Bronchial epithelial cell (primary cell): ENCODE results near the gene MAGI2. TPM values are rescaled to one million over a fixed set of nuclear protein-coding genes. Genes with fewer than 3 reads are reported as not detected.

Experiments used
- DNase-seq: peaks from one replicate; pipeline ENCODE4 v3.0.0-alpha.2; 2010; ENCODE audit warnings: low read depth
- FAIRE-seq: peaks from 2 replicates; lab custom pipeline; 2011; peaks lifted over from hg19 to GRCh38; lab: Jason Lieb, UNC
- H3K27me3 ChIP-seq: 2 replicates; pipeline ENCODE4 v1.5.1; 2011; ENCODE audit warnings: low read length; ENCODE audit not compliant: control insufficient read depth, insufficient read depth
- H3K36me3 ChIP-seq: 2 replicates; pipeline ENCODE4 v1.5.1; 2011; ENCODE audit warnings: low read length; ENCODE audit not compliant: control insufficient read depth, insufficient read depth
- H3K4me3 ChIP-seq: 2 replicates; pipeline ENCODE4 v1.5.1; 2011; ENCODE audit warnings: mild to moderate bottlenecking, low read depth, low read length, control low read depth
- total RNA-seq: library from RNA; depleted of rRNA; stranded (reverse); fragments of >200 nt; gene quantifications from 2 replicates; pipeline ENCODE4 v1.2.1, GENCODE V29; 2014
- TF ChIP-seq, protein P1 (sequence below): IDR thresholded peaks from 2 replicates; pipeline ENCODE4 v1.5.1; 2011; ENCODE audit warnings: mild to moderate bottlenecking, moderate library complexity, low read length, control low read depth, inconsistent platforms; ENCODE audit not compliant: insufficient read depth, severe bottlenecking

Gene MAGI2
- total RNA-seq, 1 donor from 2014 or later, result 2.6 TPM

DNA sequence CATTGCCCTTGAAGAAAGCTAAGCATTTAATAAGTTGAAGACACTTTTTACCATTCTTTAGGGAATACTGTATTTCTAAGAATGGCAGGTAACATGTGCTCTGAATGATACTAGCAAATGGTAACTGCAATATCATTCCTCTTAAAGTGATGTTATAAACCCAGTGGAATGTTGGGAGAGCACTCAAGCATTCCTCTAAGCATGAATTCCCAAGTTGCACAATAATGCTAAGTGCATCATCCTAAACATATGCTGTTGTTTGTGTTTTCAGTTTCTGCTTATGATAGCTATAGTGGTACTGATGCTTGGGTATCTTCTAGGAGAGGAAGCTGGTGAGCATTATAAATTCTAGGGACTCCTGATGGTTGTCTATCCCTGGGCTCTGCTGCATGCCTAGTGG lies 980.9 kb downstream of the MAGI2 start:
- peak; percentile 40 for DNase-seq
- no peaks in the 10 kb centered on the region for H3K36me3 ChIP-seq
- FAIRE-seq, result no peak
- H3K27me3 ChIP-seq, result no peaks in the 10 kb centered on the region
- H3K4me3 ChIP-seq, result no peak overlapping the region
- TF ChIP-seq, protein P1, sequence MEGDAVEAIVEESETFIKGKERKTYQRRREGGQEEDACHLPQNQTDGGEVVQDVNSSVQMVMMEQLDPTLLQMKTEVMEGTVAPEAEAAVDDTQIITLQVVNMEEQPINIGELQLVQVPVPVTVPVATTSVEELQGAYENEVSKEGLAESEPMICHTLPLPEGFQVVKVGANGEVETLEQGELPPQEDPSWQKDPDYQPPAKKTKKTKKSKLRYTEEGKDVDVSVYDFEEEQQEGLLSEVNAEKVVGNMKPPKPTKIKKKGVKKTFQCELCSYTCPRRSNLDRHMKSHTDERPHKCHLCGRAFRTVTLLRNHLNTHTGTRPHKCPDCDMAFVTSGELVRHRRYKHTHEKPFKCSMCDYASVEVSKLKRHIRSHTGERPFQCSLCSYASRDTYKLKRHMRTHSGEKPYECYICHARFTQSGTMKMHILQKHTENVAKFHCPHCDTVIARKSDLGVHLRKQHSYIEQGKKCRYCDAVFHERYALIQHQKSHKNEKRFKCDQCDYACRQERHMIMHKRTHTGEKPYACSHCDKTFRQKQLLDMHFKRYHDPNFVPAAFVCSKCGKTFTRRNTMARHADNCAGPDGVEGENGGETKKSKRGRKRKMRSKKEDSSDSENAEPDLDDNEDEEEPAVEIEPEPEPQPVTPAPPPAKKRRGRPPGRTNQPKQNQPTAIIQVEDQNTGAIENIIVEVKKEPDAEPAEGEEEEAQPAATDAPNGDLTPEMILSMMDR, result no peak

DNA sequence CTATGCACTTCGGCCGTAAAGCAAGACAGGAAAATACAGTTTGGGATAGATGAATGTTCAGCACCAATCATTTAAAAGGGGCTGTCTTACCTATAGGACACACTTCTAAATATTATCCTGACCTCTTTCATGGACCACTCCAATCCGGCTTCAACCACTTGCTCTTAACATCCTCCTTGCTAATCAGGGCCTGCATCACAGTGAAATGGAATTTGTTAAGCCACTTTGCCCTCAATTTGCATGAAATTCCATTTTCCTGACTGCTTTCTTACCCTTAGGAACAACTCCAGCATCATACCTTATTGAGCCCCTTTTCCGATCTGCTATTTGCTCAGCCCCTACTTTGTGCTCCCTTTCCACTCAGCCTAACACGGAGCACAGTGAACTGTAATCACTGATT lies 987.6 kb downstream of the MAGI2 start:
- Histone ChIP-seq H3K4me3 (no peak overlapping the region), H3K36me3 (no peaks in the 10 kb centered on the region), H3K27me3 (no peaks in the 10 kb centered on the region)
- TF ChIP-seq, protein P1, result no peak
- DNase-seq (no peak), FAIRE-seq (no peak)

DNA sequence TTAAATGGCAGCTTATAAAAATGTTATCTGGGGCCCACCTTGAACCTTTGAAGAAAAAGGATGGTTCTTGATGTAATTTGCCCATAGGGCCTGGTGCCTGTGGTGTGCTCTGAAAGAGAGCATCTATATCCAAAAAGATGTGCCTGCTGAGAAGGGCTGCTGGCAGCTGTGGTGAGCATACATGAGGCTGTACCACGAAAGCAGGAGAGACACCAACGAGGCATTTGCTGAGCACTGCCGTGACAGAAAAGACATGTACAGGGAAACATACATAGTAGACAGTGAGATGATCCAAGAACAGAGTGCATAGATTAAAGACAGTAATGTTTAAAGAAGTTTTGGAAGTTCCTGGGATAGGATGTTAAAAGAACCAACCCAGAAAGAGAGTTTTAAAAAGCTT lies 990.4 kb downstream of the MAGI2 start:
- FAIRE-seq (no peak), DNase-seq (no peak)
- Histone ChIP-seq H3K27me3 (no peaks in the 10 kb centered on the region), H3K36me3 (no peaks in the 10 kb centered on the region), H3K4me3 (no peak overlapping the region)
- TF ChIP-seq, protein P1, result no peak

DNA sequence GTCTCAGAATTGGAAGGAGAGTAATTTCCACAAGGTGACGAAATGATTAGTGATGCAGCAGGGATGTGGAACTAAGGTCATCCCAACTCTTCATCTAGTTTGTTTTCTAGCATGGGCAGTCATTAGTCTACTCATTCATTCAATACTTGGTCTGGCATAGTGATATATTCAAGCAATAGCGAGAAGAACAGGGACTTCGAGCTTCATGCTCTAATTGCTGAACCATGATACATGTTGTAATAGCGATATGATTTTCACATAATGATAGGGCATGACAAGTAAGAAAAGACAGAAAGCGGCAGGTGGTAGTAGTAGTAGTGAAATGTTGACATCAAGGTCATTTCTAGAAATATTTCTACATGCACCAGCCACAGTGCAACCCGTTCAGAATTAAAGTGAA lies 1002.8 kb downstream of the MAGI2 start:
- FAIRE-seq, result no peak
- TF ChIP-seq, protein P1, result no peak
- no peak for DNase-seq

DNA sequence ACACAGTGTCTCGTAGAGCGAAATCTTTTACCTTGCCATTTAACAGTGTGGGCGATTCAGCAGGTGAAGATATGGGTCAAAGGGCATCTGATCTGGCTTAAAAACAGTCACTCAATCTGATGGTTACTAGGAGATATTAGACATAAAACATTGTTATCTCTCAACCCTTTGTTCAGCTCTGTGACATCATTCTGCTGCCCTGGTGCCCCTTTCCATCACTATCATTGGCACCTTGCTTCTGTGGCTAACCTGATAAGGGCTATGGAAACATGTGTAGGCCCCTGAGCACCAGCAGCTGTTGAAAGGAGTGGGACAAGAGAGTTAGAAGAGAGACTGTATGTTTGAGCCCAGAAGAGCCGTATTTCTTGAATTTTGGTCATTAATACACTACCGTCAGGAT lies 1004.6 kb downstream of the MAGI2 start:
- FAIRE-seq (no peak), DNase-seq (no peak)
- no peak overlapping the region for H3K4me3 ChIP-seq
- TF ChIP-seq, protein P1, result no peak
- no peaks in the 10 kb centered on the region for H3K36me3 ChIP-seq
- no peaks in the 10 kb centered on the region for H3K27me3 ChIP-seq

More for the DNA sequence above, 1002.8 kb downstream of the MAGI2 start:
- no peak overlapping the region for H3K4me3 ChIP-seq
- no peaks in the 10 kb centered on the region for H3K36me3 ChIP-seq
- H3K27me3 ChIP-seq, result no peaks in the 10 kb centered on the region

DNA sequence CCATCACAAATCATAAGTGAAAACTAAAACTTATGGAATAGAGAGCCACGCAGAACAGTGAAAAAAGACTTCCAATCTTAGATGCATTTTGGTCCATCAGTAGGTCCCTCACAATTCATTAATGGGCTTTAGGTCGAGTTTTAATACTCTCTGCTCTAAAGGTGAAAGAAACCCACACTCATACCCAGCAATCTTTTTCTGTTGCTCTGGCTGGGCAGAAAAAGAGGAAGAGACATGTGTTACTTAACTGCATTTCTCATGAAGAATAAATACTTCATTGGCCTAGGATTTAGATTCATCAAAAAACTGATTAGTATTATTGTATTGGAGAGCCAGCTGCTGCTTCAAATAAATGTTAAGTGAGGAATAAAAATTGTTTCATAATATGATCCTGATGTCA lies 1009.2 kb downstream of the MAGI2 start:
- DNase-seq (no peak), FAIRE-seq (no peak)
- H3K27me3 ChIP-seq, result no peaks in the 10 kb centered on the region
- H3K36me3 ChIP-seq, result no peaks in the 10 kb centered on the region
- H3K4me3 ChIP-seq, result no peak overlapping the region
- TF ChIP-seq, protein P1, result no peak
